Urothelium cell line (cell line): ENCODE results near the gene C2orf42.
"Not testable (repeated sequence)": the region's sequence is repeated elsewhere in the genome, so short reads cannot be mapped to it uniquely, and the experiment has no call there.

Source experiments
- DNase-seq: peaks from one replicate; pipeline ENCODE4 v3.0.0; 2011; ENCODE audit warnings: low spot score, mixed read lengths
- FAIRE-seq: peaks from 2 replicates; lab custom pipeline; 2011; peaks lifted over from hg19 to GRCh38; lab: Jason Lieb, UNC

C2orf42 gene

DNA sequence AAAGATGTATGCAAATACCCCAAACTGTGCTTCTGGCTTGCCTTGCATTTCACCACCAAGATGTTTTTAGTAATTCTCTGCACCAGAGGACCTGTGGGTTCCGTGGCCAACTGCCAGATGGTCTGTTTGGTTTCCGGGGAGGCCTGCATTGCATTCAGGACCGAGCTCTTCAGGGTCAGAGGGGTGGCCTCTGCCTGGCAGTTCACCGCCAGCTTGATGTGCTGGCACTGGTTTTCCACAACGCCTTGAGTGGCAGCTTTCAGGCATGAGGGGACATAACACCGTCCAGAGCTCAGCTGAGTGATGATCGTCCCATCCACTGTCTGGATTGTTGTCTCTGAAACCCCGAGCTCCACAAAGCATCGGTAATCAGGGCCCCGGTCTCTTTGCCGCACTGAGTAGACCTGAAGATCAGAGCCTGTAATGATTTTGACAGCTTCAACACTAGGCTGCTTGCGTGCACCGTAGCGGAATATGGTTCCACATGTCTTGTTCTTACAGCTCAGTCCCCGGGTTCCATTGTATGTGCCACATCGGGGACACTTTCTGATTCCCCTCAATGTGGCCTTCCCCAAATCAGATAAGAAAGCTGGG lies 9.4 kb downstream of the C2orf42 start:
- no peak for FAIRE-seq

DNA sequence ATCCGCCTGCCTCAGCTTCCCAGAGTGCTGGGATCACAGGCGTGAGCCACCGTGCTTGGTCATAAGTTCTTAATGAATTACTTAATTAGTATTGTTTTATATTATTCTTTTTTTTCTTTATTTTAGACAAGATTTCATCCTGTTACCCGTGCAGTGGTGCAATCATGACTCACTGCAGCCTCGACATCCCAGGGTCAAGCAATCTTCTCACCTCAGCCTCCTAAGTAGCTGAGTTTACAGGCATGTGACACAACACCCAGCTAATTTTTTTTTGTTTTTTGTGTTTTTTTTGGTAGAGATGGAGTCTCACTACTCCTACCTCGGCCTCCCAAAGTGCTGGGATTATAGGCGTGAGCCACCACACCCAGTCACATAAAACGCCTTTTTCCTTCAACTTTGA lies 17.3 kb downstream of the C2orf42 start:
- no peak for FAIRE-seq
- no peak for DNase-seq

More for the DNA sequence above, 9.4 kb downstream of the C2orf42 start:
- peak; percentile 18 for DNase-seq

DNA sequence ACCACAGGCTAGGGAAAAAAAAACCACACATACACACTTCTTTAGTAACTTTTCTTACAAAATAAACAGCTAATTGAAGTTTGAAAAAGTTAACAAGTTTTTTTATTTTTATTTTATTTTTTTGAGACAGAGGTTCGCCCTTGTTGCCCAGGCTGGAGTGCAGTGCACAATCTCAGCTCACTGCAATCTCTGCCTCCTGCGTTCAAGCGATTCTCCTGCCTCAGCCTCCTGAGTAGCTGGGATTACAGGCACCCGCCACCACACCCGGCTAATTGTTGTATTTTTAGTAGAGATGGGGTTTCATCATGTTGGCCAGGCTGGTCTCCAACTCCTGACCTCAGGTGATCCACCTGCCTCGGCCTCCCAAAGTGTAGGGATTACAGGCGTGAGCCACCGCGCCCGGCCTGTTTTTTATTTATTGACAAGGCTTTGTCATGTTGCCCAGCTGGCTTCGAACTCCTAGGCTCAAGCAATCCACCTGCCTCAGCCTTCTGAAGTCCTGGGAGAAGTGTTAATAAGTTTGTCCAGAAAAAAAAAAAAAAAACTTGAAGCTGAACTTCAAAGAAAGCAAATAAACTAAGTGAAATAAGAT lies 21.1 kb downstream of the C2orf42 start:
- not testable (repeated sequence) for FAIRE-seq, DNase-seq

DNA sequence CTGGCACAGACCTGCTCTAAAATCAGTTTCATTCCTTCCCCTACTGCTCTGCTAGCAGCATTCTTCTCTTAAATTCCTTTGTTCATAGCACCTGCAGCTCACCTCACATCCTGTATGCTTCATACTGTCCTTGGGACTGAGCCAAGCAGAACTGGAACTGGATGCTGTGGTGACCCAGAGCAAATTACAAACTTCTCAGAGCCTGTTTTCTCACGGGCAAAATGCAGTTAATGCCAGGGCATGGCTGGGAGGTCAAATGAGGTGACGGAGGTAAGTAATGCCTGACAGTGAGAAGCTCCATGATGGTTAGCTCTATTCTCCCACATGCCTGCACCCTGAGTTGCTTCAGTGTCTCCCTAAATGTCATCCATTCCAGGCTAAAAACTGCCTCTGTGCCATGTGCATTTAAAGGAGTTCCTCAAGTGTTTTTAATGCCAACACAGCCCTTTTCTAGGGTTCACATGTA lies 29.7 kb downstream of the C2orf42 start:
- DNase-seq (peak; percentile 62), FAIRE-seq (no peak)

DNA sequence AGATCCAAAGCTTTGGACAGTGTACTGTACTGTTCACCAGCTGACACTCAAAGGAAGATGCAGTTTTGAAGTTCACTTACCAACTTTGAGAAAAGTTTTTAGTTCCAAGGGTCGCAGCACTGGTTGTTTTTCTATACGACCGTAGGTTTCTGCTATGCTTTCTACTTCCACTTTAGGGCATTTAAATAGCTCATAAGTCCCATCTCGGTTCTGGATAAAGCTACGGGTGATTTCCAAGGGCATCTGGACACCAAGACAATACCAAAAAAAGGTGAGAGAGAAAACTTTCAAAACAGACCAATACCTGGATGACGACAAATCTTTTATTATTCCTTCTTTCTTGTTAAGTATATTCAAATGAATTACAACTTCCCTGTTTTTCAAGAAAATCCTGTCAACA lies 30.3 kb downstream of the C2orf42 start:
- DNase-seq (no peak), FAIRE-seq (no peak)

DNA sequence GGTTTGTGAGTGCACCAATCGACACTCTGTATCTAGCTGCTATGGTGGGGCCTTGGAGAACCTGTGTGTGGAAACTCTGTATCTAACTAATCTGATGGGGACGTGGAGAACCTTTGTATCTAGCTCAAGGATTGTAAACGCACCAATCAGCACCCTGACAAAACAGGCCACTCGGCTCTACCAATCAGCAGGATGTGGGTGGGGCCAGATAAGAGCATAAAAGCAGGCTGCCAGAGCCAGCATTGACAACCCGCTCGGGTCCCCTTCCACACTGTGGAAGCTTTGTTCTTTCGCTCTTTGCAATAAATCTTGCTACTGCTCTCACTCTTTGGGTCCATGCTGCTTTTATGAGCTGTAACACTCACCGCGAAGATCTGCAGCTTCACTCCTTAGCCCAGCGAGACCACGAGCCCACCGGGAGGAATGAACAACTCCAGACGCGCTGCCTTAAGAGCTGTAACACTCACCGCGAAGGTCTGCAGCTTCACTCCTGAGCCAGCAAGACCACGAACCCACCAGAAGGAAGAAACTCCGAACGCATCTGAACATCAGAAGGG lies 41.6 kb downstream of the C2orf42 start:
- FAIRE-seq, DNase-seq: not testable (repeated sequence)

DNA sequence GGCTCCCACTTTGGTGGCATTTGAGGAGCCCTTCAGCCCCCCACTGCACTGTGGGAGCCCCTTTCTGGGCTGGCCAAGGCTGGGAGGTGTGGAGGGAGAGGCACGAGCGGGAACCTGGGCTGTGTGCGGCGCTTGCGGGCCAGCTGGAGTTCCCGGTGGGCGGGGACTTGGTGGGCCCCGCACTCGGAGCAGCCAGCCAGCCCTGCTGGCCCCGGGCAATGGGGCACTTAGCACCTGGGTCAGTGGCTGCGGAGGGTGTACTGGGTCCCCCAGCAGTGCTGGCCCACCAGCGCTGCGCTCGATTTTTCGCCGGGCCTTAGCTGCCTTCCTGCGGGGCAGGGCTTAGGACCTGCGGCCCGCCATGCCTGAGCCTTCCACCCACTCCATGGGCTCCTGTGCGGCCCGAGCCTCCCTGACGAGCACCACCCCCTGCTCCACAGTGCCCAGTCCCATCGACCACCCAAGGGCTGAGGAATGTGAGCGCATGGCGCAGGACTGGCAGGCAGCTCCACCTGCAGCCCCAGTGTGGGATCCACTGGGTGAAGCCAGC lies 42.5 kb downstream of the C2orf42 start:
- not testable (repeated sequence) for FAIRE-seq, DNase-seq

DNA sequence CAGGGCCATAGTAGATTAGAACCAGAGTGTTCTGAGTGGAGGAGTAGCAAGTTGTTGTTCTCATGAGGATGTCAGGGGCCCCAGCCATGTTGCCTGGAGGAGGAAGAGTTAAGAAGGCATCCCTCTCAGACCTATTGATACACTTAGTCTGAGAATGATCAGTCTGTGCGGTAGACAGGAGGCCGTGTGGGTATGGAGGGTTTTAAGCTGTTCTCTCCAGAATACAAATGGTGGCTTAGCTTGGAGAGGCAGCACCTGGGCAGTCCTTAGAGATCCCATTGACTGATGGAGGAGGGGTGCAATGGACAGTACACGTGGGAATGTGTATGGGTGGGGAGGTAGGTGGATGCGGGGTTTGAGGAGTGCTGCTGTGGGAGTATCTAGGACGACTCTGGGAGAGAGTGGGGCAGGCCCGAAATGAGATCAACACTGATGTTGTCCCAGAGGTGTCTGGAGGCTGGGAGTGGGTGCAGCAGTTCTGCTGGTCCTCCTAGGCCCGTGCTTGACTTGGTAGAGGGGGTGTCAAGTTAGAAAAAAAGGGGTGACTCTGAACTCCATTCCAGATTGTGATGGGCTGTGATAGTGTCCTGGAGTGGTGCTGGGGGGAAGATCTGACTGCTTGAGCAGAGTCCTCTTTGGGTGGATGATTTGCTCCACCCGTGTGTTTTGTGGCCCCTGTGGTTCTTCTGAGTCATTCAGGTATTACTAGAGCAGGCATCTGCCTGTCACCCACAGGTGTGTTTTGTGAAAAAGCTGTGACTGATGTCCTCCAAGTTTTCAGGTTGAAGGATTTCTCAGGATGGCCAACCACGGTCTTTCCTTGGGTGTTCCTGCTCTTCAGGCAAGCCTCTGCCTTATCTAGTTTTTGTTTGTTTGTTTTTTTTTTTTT lies 44.7 kb downstream of the C2orf42 start:
- DNase-seq (no peak), FAIRE-seq (no peak)

DNA sequence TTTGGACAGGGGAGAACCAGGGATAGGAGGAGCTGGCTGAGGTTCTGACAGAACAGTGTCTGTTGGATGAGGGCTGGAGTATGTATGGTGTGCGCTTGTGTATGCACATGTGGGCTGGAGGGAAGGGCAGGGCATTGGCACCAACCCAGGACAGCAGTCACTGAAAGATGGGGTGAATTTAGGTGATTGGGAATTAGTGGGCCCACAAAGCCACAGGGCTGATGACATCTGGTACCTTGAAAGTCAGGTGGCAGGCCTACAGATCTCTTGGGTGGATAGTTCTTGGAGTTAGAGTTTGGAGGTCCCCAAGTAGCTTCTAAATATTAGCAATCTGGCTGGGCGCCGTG lies 45.7 kb downstream of the C2orf42 start:
- no peak for FAIRE-seq
- no peak for DNase-seq

DNA sequence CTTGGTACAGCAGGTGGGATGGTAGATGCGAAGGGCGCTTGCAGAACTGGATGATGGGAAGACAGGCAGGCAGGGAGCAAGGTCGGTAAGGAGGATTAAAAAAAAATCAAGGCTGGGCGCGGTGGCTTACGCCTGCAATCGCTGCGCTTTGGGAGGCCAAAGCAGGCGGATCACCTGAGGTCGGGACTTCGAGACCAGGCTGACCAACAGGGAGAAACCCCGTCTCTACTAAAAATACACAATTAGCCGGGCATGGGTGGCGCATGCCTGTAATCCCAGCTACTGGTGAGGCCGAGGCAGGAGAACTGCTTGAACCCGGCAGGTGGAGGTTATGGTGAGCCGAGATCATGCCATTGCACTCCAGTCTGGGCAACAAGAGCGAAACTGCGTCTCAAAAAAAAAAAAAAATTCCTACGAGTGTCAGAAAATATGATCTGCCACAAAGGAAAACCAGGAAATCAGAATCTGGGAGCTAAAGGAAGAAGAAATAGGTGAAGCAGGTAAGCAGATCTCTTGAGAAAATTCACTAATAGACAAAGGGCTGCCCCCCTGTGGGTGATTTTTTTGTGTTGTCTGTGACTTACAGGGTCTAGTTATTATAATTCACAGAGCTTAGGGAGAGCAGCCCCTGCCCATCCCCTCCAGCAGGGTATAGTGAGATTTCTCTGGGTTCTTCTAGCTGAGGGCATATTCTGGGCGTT lies 46.2 kb downstream of the C2orf42 start:
- FAIRE-seq (no peak), DNase-seq (no peak)

DNA sequence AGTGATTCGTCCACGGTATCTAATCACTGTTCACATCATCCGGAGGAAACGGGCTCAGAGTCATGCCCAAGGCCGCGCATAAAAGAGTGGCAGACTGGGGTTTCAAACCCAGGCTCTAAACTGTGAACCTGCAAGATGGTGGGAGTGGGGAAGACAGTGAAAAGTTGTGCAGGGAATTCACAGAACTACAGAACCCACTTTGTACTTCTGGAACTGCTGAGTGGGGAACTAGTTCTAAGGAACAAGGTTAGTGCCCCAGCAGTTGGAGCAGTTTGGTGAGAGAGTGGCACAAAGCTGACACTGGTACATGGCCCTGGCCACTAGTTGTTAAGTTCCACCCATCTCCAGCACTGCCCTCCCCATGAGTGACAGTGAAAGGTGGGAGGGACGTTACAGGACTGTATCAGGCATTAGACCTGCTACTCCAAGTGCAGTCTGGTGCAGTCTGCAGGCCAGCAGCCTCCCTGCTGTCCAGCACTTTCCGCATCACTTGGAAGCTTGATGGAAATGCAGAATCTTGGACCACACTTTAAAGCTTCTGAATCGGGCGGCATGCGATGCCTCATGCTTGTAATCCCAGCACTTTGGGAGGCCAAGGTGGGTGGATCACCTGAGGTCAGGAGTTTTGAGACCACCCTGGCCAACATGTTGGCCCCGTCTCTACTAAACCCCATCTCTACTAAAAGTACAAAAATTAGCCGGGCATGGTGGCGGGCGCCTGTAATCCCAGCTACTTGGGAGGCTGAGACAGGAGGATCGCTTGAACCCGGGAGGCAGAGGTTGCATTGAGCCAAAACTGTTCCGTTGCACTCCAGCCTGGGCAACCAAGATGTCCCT lies 47.3 kb downstream of the C2orf42 start:
- no peak for FAIRE-seq
- DNase-seq = peak; percentile 62

DNA sequence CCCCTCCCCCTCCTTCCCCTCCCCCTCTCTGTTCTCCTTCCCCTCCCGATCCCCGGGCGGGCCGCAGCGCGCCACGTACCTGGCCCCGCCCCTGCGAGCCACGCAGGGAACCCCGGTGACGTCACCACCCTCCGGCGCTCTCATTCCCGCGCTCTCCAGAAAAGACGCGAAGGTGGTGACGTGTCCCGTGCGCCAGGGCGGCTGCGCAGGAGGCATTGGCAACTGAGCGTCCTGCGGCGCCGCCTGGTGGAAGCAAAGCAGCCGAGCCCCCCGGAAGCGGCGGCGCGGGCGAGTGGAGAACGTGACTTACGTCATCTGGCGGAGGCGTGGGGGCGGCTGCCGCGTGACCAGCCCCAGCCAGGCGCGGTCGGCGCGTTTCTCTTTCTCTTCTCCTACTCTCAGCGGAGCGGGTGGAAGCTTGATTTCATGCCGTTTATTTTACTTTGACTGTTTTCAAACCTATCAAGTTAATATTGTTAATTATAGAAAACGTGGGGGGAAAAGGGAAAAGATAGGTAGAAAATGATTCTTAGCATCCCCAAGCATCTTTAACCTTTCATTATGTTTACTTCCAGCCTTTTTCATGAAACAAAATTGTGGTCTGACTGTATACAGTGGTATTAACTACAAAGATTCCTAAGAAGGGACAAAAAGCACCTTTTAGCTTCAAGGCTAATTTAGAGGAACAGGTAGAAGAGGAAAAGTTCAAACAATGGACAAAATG lies 48.1 kb downstream of the C2orf42 start:
- DNase-seq (peak; percentile 100), FAIRE-seq (no peak)

DNA sequence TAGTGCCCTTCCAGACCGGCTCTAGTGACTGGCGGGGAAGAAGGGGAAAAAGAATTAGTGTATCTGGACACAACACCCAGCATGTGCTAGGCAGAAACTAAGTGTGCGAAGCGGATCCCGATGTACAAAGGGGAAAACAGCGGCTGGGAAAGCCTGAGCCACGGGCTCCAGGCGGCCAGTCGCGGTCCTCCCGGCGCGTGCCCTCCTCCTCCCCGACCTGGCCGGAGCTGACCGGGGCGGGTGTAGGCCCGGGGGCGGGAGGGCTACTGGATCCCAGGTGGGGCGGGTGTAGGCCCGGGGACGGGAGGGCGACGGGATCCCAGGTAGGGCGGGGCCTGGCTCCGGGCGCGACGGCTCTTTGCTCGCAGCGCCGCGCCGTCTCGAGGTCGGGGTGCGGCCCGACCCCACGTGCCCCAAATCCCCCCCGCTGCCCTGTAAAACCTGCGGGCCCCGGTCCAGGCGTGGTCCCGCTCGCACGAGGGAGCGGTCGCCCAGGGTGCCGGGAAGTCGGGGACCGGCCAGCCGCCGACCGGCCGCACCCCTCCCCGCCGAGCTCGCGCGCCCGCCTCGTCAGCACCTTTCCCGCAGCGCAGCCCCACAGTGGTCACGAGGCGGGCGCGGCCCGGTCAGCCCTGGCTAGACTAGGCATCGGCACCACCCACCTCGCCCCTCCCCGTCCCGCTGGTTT lies 48.8 kb downstream of the C2orf42 start:
- DNase-seq (peak; percentile 66), FAIRE-seq (peak; percentile 94)

DNA sequence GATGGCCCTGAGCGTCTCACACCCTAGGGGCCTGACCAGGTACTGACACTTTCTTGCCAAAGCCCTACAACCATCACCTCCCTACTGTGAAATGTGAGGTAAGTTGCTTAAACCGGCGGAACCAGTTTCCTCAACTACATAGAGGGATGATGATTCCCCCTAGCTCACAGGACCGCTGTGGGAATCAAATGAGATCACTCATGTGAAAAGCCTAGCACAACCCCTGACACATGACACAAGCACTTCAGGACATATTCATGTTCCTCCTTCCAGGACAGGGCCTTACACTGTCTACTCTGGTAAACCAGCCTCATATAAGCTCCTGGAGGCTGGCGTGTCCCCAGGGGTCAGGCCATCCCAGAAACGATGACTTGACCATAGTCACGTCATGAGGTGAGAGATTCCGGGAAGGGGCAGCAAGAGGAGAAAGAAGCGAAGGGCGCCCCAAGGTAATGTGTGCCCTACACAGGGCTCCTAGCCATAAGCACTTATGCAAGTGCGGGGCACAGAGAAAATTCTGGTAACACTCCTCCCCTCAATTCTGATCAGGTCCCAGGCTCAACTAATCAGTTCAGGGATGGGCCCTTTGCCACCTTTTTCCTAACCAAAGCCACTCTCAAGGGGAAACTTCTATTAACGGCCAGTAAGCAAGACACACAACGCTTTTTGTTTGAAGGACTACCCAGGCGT lies 49.5 kb downstream of the C2orf42 start:
- DNase-seq = peak; percentile 39
- no peak for FAIRE-seq

DNA sequence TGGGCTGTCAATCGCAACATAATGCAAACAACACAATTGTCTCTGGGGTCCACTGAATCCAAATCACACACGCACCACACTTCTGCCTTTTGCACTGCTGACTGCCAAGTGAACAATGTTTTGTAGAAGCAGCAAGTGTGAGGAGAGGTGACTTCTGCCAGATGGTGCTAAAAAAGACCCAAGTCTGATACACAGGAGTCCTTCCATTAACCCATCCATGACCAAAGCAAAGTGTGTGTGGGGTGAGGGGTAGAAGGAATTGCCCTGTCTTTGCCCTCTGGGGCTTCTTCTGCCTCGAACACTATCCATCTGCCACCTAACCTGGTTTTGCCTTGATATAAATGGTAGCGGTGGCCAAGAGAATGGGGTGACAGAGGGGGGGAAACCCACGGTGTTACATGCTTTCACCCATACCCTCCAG lies 50.0 kb downstream of the C2orf42 start:
- DNase-seq (no peak), FAIRE-seq (no peak)

DNA sequence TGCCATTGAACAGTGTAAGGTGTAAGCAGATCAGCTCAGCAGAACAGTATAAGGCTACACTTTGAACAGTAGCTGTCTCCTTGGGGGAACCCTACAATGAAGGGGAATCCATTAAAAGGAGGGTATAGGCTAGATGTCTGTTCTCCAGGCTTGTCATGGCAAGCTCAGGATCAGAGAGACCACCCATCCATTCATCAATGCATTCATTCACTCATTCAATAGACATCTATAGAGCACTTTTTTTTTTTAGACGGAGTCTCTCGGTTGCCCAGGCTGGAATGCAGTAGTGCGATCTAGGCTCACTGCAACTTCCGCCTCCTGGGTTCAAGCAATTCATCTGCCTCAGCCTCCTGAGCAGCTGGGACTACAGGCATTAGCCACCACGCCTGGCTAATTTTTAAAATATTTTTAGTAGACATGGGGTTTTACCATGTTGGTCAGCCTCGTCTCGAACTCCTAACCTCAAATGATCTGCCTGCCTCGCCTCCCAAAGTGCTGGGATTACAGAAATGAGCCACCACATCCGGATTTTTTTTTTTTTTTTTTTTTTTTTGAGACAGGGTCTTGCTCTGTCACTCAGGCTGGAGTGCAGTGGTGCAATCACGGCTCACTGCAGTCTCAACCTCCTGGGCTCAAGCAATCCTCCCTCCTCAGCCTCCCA lies 56.4 kb downstream of the C2orf42 start:
- not testable (repeated sequence) for FAIRE-seq, DNase-seq
